Globus pallidus (tissue), 1 donor: ENCODE measurements around the gene KCNC2.

Experiments
- DNase-seq: peaks from one replicate; pipeline ENCODE4 v3.0.0-alpha.2; 2015; ENCODE audit warnings: low spot score

The KCNC2 gene

DNA sequence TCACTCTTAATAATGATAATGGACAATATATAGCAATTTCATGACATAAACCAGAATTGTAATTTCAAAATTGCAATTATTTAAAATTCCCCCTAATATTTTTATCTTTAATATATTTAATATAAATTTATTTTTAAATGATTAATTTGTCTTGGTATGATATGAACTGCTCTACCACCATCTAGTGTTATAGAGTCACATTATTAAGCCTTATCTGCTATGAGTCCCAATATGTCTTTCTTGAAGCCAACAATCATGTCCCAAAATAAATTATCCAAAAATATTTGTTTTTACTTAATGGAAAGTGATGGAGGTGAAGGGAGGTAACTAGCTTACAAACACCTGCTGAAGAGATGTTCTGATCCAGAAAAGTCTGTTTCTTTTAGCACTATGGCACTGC lies 151.4 kb downstream of the KCNC2 start:
- no peak for DNase-seq

DNA sequence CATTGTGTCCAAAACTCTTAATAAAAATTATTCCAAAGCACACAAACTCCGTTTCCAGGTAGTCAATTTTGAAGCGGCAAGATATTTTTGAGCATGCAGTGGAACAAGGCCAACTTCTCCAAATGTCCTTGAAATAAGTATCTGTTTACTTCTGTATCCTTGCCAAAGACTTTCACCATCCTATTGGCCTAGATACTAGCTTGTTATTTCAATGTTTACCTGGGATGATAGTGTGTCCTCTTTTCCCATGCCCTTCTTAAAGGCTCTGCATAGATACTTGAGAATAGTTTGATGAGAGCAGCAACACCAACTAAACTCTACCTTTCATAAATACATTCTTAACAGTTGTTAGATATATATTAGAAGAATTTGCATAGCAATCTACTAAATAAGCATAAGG lies 160.9 kb downstream of the KCNC2 start:
- no peak for DNase-seq

DNA sequence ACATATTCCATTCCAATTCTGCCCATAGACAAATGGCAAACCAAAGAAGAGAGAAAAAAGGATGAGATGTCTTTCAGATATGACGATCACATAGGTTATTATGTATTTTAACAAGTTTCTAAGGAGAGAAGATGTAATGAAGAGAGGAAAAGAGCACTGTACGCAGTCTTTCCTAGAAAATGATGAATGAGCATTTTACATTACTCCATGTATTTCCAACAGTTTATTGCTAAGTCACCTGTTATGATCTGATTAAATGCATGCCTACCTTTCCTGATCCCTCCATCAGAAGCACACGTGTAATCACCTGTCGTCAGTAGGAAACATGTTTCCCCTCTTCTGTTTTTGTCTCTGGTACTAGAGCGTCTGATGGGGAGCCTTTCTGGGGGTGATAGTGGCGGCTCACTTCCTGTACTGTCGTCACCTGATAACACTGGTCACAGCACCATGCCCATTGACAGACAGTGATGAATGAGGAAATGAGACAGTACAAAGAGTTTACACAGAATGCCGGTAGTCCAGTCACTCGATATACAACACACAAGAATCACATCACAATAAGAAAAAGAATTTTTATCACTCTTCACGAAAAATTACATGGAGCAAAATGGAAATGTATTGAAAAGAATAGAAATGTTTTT lies 161.6 kb downstream of the KCNC2 start:
- DNase-seq: no peak

DNA sequence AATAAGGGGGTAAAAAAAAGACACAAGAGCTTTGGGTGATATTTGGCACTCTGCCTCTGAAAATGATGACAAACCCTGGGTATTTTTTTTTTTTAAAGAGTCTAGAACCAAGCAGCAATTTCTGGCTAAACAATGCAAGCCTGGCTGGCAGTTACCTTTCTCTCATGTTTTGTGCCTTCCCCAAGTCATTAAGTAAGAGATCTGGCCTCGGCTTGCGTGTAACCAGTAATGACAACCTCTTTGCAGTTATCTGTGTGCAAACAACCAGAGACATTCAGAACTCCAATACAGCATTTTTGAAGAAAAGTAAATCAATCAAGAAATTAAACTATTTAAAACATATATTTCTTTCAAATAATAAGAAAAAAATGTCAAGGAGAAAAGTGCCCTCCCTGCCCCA lies 167.5 kb downstream of the KCNC2 start:
- DNase-seq: no peak

DNA sequence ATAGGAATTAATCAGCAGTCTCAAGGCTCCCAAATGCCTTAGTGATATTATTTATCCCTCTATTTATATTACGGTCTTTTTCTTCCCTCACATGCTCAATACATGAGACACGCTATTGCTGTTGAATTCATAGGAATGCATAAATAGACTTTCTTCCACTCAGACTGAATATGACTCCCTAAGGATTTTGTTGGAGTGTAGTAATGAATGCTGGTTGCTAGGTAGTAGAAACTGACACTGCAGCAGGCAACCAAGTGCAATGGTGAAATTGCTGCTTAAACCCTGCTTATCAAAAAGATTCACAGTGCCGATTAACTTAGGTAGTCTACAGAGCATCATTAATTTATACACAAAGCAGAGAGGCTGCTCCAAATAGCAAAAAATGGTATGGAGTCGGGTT lies 168.2 kb downstream of the KCNC2 start:
- DNase-seq: no peak

DNA sequence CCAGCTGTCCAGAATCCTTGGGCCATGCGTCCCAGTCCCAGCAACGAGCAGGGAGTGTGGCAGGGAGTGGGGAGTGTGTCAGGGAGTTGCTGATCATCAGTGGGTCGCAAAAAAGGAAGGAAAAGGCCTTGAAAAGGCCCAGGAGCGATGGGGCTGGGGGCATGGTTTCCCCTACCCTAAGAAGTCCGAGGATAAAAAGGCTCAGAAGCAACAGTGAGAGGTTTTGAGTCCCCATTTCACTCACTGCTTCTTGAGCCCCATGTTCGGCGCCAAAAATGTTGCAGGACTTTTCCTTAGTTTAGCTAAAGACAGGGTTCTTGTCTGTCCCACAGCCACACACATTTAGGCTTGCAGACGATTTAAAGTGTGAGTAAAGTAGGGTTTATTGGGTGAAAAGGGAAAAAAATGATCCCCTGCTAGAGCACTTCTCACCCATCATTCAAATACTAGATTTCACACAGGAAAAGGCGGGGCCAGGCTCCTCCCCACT lies 189.5 kb downstream of the KCNC2 start:
- no peak for DNase-seq

DNA sequence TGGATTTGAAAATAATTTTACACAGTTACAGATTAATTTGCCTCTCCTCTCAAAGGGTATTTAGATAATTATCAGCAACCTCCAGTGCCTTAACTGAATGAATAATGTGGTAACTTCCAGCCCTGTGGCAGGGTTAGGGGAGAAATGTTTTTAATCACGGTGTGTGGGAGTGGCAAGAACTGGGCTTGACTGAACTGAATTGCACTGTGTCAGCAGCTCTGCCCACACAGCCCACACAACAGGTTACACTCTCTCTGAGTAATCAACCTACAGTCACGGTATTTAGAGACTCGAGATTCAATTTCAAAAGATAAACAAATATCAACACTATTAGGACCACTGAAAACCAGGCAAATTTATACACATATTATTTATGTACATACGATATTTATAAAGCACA lies 198.5 kb downstream of the KCNC2 start:
- DNase-seq: no peak

DNA sequence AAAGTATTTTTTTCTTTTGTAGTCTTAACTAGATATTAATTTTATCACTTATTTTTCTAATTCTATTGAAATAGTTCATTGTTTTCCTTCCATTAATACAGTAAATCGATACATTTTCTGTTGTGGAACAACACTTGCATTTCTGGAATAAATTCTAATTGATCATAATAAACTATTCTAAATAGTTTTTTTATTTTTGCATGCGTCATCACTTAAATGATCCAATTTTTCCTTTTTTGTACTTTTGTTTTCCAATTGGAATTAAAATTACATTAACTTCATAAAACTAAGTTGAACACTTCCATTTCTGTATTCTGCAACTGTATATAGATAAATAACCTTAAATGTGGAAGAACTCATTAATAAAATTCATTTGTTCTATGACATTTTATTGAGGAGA lies 202.5 kb downstream of the KCNC2 start:
- no peak for DNase-seq

DNA sequence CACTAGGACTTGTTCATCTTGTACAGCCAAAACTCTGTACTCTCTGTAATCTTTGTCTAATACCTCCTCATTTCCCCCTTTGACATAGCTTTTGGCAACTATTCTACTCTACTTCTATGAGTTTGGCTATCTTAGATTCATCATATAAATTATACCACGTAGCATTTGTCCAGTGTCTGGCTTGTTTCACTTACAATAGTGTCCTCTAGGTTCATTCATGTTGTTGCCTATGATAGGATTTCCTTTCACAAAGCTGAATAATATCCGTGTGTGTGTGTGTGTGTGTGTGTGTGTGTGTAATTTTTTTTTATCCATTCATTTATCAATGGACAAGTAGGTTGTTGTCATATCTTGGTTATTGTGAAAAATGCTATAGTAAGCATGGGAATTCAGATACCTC lies 209.5 kb downstream of the KCNC2 start:
- no peak for DNase-seq

DNA sequence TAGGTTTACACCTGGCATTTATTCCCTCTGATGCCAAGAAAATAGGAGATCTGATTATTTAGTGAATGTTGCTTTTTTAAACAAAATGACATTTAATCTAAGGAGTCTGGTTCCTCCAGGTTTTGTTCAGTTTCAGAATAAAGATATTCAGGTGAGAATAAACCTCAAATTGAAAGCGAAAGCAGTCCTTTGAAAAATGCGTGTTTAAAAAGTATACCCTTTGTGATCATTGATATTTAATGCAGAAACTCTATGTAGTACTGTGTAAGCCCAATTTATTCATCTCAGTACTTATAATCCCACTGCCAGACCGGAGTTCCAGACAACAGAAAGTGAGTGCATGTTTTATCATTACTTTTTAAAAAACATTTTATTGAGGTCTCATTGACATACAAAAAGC lies 210.2 kb downstream of the KCNC2 start:
- no peak for DNase-seq
